ACHN (cell line): ENCODE data around the gene SLC7A14.
"Not testable (repeated sequence)": the region's sequence is repeated elsewhere in the genome, so short reads cannot be mapped to it uniquely, and the experiment has no call there.

Source experiments
- DNase-seq: peaks from one replicate; pipeline ENCODE4 v3.0.0-alpha.2; 2015
- in situ Hi-C: cut with HindIII; loops from 2 replicates; pipeline ENCODE4 v1.10.0; 2017; ENCODE audit warnings: low sequenced_read_pairs, low pct_ligation_motif_present, low pct_unique_long_range_greater_than_20kb

SLC7A14 gene

DNA sequence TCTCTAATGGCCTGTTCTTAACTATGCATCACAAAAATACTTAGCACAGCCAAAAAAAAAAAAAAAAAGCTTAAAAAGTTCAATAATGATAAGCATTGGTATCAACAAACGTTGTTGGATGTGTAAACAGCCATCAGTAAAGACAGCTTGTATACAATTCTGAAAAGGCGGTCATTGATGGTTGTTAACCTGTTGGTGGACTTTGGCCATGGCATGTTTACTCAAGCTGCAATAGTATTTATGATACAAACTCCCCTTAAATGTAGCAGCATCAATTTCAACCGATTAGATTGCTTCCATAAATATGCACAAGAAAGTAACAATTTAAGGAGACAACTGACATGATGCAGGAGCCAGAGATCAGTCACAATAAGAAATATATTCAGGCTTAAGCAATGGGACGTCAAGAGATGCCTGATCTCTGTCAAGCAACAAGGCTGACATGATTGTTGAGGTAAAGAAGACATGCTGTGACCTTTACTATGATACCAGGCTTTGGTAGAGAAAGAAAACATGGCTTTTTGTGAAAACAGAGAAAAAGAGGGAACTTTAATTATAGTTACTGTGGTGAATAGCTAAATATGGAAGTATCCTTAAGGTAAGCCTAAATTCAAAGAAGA, 14.2 kb upstream of the SLC7A14 start:
- in situ Hi-C loops, result no loop called here
- DNase-seq, result no peak

DNA sequence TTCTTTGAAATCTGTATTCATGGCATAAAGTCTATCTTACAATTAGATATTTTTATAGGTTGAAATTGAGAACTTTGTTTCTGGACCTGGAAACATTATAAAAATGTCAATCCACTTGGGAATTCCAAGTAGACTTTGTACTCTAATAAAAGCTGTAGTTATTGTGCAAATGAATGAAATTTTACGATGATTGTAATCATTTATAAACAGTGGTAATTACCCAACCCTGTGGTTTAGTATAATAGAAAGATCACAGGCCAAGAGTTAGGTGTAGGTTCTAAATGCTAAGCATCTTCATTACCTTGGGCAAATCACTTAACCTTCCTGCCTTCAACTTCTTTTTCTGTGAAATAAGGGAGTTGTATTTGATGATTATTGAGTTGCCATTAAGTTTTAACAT, 13.2 kb upstream of the SLC7A14 start:
- in situ Hi-C loops, result no loop called here
- no peak for DNase-seq

GRCh38 chr3:170598091-170598502, 12.2 kb upstream of the SLC7A14 start:
- in situ Hi-C loops, result no loop called here
- no peak for DNase-seq

DNA sequence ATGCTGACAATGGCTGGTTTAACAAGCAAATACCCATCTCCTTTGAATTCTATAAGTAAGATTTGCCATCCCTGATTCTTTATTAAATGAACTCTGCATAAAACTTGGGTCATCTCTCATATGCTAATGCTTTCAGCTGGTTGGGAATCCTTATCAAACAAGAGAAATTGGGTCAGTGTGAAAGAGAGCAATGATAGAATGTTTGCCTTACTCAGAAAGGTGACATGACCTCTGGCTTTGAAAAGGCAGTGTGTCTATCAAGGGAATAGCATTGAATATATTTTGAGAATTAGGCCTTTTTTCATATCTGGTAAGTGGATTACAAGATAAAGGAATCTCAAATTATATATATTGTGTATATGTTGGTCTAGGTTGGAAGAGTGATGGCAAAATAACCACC, 8.7 kb upstream of the SLC7A14 start:
- DNase-seq, result no peak
- in situ Hi-C loops, result no loop called here

DNA sequence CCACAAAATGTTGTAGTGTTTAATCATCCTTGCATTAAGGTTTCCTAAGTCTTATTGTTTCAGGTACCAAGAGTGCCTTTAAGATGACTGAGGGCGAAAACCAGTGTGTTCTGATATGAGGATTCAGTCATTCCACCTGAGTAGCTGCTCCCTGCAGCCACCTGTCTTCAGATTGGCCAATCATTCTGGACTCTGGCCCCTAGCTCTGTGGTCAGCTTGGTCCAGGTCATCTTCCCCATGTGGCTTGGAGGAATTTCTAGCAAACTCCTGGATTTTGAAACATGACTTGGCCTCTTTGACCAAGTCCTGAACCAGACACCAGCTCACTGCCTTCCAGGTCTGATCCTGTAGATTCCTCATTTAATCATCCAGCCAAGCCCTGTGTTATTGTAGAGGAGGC, 7.8 kb upstream of the SLC7A14 start:
- DNase-seq, result no peak
- in situ Hi-C loops, result no loop called here

- in situ Hi-C loops, result no loop called here
- DNase-seq, result no peak
Observed at GRCh38 chr3:170589113-170589512, 3.2 kb upstream of the SLC7A14 start.

- in situ Hi-C loops, result no loop called here
- no peak for DNase-seq
Observed at GRCh38 chr3:170585008-170585936, 603 bp downstream of the SLC7A14 start.

- DNase-seq, result peak; percentile 76
- in situ Hi-C loops, result no loop called here
Observed at GRCh38 chr3:170584585-170585007, 1.3 kb downstream of the SLC7A14 start.

- in situ Hi-C loops, result no loop called here
- DNase-seq, result no peak
Observed at GRCh38 chr3:170579646-170580045, 6.2 kb downstream of the SLC7A14 start.

GRCh38 chr3:170572665-170573253, 13.1 kb downstream of the SLC7A14 start:
- in situ Hi-C loops, result no loop called here
- DNase-seq, result peak; percentile 71

DNA sequence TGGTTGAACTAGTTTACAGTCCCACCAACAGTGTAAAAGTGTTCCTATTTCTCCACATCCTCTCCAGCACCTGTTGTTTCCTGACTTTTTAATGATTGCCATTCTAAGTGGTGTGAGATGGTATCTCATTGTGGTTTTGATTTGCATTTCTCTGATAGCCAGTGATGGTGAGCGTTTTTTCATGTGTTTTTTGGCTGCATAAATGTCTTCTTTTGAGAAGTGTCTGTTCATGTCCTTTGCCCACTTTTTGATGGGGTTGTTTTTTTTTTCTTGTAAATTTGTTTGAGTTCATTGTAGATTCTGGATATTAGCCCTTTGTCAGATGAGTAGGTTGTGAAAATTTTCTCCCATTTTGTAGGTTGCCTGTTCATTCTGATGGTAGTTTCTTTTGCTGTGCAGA, 18.3 kb downstream of the SLC7A14 start:
- in situ Hi-C loops, DNase-seq: not testable (repeated sequence)

DNA sequence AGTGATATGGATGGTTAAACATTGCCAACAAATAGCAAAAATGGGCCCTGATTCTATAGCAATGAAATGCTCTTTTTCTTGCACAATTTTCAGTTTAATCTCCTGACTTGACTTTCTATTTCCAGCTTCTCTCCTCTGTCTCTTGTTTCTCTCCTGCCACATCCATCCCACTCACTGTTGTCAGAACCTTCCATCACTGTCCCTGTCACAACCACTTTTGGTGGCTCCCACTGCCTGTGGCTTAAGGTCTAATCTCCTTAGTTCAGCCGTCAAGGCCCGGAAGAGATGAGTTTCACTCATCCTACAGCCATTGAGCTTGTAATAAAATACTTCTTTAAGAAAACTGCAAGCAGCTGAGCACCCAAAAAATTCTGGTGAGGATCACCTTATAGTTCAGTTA, 19.5 kb downstream of the SLC7A14 start:
- DNase-seq, result no peak
- in situ Hi-C loops, result no loop called here

- in situ Hi-C loops, result no loop called here
- DNase-seq, result no peak
Observed at GRCh38 chr3:170565495-170565894, 20.4 kb downstream of the SLC7A14 start.

DNA sequence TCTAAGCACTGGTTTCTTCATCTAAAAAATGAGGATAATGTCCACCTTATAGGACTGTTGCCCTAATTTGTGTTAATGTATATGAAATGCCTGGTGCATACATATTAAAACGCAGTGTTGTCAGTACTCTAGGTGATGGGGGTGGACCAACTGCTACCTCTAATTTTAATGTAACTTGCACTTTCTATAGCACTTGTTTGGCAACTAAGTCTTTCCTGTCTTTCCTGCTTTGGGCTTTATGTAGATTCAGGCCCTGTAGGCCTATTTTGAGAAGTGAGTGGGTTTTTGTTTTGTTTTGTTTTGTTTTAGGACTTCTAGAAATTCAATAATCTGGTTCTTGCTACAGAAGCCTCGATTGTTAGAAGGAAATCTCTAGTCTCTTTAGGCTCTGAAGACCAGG, 21.2 kb downstream of the SLC7A14 start:
- no peak for DNase-seq
- in situ Hi-C loops, result no loop called here

DNA sequence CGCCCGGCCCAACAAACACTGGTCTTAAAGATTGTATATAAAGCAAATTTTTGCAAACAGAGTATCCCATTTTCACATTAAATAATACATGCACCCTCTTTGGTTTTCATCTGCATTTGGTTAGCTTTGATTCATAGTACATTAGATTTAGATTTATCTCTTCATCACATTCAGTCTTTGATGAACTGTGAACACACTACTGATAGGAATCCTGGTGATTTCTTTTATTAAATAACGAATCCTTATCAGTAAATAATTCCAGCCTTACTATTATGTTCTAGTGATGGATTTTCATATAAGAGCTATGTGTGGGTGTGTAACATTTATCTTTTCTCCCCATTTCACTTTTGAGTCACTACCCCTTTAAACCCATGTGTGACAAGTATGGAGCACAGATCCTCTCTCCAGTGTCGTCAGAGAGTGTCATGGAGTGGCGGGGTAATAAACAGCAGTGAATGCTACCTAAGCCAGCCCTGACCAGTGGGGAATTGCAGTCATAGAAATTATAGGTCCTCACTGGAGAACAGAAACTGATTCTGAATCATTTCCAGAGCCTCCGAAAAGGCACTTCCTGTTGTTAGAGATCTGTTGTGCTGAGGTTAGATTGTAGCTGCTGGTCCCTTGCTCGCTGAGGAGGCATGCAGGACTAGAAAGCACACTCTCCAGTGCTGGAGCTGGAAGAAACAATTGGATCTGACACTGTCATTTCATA, 22.0 kb downstream of the SLC7A14 start:
- peak; percentile 44 for DNase-seq
- in situ Hi-C loops, result no loop called here

- DNase-seq, result no peak
- in situ Hi-C loops, result no loop called here
Observed at GRCh38 chr3:170562080-170562479, 23.8 kb downstream of the SLC7A14 start.

DNA sequence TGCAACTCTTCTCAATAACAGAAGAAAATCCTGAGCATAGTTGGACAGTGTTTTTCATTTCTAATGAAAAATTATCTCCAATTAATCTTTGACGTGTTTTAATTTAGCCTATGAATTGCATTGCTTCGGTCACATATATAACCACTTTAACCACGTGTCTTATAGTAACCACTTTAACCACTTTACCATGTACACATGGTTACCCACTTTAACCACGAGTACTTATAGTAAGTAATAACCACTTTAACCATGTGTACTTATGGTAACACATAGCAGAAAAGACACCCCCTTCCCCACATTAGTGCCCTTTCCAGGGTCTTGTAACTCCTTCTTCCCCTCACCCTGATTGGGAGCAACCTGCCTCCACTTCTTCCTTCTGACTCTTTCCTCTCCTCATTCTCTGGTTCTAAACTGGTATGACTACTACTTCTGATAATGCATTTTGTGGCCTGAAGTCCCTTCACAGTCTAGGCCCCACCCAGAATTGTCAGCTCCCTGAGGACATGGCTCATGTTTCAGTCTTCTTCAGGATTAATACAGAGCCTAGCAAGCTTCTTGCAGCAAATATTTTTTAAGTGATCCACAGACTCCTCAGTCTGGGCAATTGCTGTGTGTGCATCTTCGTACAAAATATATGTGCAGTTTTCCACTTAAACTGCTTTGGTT, 25.0 kb downstream of the SLC7A14 start:
- in situ Hi-C loops, result no loop called here
- DNase-seq, result no peak

- in situ Hi-C loops, result no loop called here
- no peak for DNase-seq
Observed at GRCh38 chr3:170560296-170560695, 25.6 kb downstream of the SLC7A14 start.

DNA sequence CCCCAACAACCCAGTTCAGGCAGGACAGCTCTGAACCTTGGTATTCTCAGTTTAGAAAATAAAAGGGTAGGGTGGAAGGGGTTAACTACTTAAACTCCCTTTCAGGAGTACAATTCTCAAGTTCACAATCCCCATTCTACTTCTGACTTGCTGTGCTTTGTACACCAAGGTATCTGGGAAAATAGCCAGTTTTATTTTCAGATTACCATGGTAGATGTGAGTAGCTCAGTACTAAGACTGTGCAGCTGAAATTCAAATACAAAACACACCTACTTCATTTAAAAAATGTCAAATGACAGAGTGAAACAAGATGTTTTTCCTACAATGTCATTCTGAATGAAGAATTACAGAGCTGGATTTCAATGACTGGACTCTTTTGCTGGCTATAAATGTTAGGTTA, 27.4 kb downstream of the SLC7A14 start:
- in situ Hi-C loops, result no loop called here
- no peak for DNase-seq
